ENCODE data around the gene VIPR1.

VIPR1 gene

DNA sequence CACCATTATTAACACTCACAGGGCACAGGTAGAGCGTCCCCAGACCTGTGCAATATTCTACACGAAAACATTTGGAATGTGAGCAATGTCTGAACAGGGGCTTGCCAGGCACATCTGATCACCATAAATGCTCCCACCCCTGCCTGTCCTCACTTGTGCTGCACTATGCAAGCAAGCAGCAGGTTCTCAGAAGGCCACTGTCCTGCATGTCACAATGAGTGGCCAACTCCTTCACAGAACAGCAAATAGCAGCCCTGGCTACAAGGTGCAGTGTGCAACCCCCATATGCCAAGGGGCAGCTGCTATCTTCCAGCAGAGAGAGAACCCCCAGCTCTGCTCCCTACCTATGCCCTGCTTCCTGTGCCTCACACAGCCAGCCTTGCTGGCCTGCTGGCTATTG lies 46.7 kb downstream of the VIPR1 start:
- H3K36me3 ChIP-seq (ENCODE audit: low read length): peaks cover 4% of the 10 kb centered on the region; the same call in 1 of the 2 replicates
- H2AFZ ChIP-seq (ENCODE audit: low read depth, low read length, severe bottlenecking): no peak overlapping the region
- no peak for TF ChIP-seq EZH2phosphoT487 (conservative IDR thresholded peaks at IDR 0.05; ENCODE audit: low read length)
- TF ChIP-seq, protein P1, sequence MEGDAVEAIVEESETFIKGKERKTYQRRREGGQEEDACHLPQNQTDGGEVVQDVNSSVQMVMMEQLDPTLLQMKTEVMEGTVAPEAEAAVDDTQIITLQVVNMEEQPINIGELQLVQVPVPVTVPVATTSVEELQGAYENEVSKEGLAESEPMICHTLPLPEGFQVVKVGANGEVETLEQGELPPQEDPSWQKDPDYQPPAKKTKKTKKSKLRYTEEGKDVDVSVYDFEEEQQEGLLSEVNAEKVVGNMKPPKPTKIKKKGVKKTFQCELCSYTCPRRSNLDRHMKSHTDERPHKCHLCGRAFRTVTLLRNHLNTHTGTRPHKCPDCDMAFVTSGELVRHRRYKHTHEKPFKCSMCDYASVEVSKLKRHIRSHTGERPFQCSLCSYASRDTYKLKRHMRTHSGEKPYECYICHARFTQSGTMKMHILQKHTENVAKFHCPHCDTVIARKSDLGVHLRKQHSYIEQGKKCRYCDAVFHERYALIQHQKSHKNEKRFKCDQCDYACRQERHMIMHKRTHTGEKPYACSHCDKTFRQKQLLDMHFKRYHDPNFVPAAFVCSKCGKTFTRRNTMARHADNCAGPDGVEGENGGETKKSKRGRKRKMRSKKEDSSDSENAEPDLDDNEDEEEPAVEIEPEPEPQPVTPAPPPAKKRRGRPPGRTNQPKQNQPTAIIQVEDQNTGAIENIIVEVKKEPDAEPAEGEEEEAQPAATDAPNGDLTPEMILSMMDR (IDR thresholded peaks at IDR 0.05; ENCODE audit: insufficient read depth, low read length, poor library complexity, severe bottlenecking): no peak
- H3K27ac ChIP-seq (ENCODE audit: low read depth, low read length): no peak overlapping the region
- H3K79me2 ChIP-seq (ENCODE audit: insufficient read depth, low read length): no peaks in the 10 kb centered on the region
- no peaks in the 10 kb centered on the region for H3K9me3 ChIP-seq (ENCODE audit: insufficient read depth, low read length)
- no peak overlapping the region for H3K9ac ChIP-seq (ENCODE audit: low read length)
- H3K27me3 ChIP-seq (ENCODE audit: low read length): no peaks in the 10 kb centered on the region
- H3K9me2 ChIP-seq (replicated peaks; ENCODE audit: insufficient read depth, low read length): no peaks in the 10 kb centered on the region
- H3F3A ChIP-seq (ENCODE audit: insufficient read depth): no peaks in the 10 kb centered on the region
- no peak overlapping the region for H3K4me2 ChIP-seq (ENCODE audit: low read depth, low read length, poor library complexity, severe bottlenecking)
- H3K4me3 ChIP-seq (ENCODE audit: insufficient read depth, low read length, poor library complexity, severe bottlenecking): no peak overlapping the region
- H4K20me1 ChIP-seq (ENCODE audit: low read depth, low read length): no peaks in the 10 kb centered on the region

DNA sequence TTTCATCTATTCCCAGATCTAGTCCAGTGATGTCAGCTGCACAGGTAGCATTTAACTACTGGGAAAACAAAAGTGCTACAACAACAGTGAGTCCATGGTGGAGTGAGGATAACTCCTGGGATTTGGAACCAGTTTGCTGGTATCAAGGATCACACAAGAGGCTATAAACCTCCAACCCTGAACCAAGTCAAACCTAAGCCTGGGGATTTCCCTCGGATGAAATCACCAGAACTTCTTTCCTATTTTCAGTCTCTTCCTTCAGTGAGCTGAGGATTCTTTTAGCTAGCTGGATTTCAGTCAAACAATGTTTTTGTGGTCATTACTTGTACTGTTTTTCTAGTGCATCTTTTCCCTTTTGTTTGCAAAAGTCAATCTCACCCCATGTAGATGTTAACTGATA lies 47.8 kb downstream of the VIPR1 start:
- H3K27me3 ChIP-seq (ENCODE audit: low read length): no peaks in the 10 kb centered on the region
- H3K79me2 ChIP-seq (ENCODE audit: insufficient read depth, low read length): no peaks in the 10 kb centered on the region
- no peaks in the 10 kb centered on the region for H4K20me1 ChIP-seq (ENCODE audit: low read depth, low read length)
- TF ChIP-seq, protein P1 (IDR thresholded peaks at IDR 0.05; ENCODE audit: insufficient read depth, low read length, poor library complexity, severe bottlenecking): no peak
- no peak for TF ChIP-seq EZH2phosphoT487 (conservative IDR thresholded peaks at IDR 0.05; ENCODE audit: low read length)
- H3K9me2 ChIP-seq (replicated peaks; ENCODE audit: insufficient read depth, low read length): no peaks in the 10 kb centered on the region
- no peak overlapping the region for H3K4me2 ChIP-seq (ENCODE audit: low read depth, low read length, poor library complexity, severe bottlenecking)
- no peak overlapping the region for H3K4me3 ChIP-seq (ENCODE audit: insufficient read depth, low read length, poor library complexity, severe bottlenecking)
- H3K9ac ChIP-seq (ENCODE audit: low read length): no peak overlapping the region
- no peaks in the 10 kb centered on the region for H3K9me3 ChIP-seq (ENCODE audit: insufficient read depth, low read length)
- no peaks in the 10 kb centered on the region for H3F3A ChIP-seq (ENCODE audit: insufficient read depth)
- no peak overlapping the region for H3K27ac ChIP-seq (ENCODE audit: low read depth, low read length)
- no peak overlapping the region for H2AFZ ChIP-seq (ENCODE audit: low read depth, low read length, severe bottlenecking)
- H3K36me3 ChIP-seq (ENCODE audit: low read length): peaks cover 4% of the 10 kb centered on the region; the same call in 1 of the 2 replicates

DNA sequence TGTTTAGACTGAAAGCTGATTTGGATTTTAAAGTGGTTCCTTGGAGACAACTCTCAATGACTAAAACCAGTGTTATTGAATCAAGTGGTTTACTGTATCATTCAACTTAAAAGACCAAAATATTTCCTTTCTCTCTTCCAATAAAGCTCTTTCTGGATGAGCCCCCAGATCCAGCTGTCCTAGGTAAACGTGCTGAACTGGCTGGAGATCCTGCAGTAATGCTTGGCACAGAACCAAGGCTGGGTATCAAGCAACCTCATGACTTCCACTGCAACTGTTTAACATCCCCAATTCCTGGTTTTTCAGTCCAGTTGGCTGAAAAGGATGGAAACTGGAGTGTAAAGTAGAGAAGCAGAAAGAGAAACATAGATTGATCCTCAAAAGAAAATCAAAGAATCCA lies 50.4 kb downstream of the VIPR1 start:
- Histone ChIP-seq H3K9me2 (replicated peaks; ENCODE audit: insufficient read depth, low read length) (no peaks in the 10 kb centered on the region), H3K9me3 (ENCODE audit: insufficient read depth, low read length) (no peaks in the 10 kb centered on the region), H3F3A (ENCODE audit: insufficient read depth) (no peaks in the 10 kb centered on the region), H3K36me3 (ENCODE audit: low read length) (peaks cover 10% of the 10 kb centered on the region; the same call in 1 of the 2 replicates), H4K20me1 (ENCODE audit: low read depth, low read length) (no peaks in the 10 kb centered on the region), H3K27me3 (ENCODE audit: low read length) (no peaks in the 10 kb centered on the region), H2AFZ (ENCODE audit: low read depth, low read length, severe bottlenecking) (no peak overlapping the region), H3K79me2 (ENCODE audit: insufficient read depth, low read length) (no peaks in the 10 kb centered on the region), H3K4me3 (ENCODE audit: insufficient read depth, low read length, poor library complexity, severe bottlenecking) (no peak overlapping the region), H3K27ac (ENCODE audit: low read depth, low read length) (no peak overlapping the region), H3K9ac (ENCODE audit: low read length) (no peak overlapping the region), H3K4me2 (ENCODE audit: low read depth, low read length, poor library complexity, severe bottlenecking) (no peak overlapping the region)
- TF ChIP-seq, protein P1 (IDR thresholded peaks at IDR 0.05; ENCODE audit: insufficient read depth, low read length, poor library complexity, severe bottlenecking): no peak
- no peak for TF ChIP-seq EZH2phosphoT487 (conservative IDR thresholded peaks at IDR 0.05; ENCODE audit: low read length)

Measured in SU-DHL-6 (cell line).